Central memory CD8-positive, alpha-beta T cell (primary cell): ENCODE data around the gene ANGPTL2.

Experiments
- ATAC-seq: fragments of 150-1000 bp; cut with Tn5 transposase; replicated peaks from 2 replicates; pipeline ENCODE4 v1.10.0; 2022; ENCODE audit warnings: mild to moderate bottlenecking, moderate FRiP score, moderate number of reproducible peaks; ENCODE audit not compliant: poor library complexity, severe bottlenecking; ENCODE audit errors: extremely low read depth
- DNase-seq, 2 donors: peaks; one replicate each; pipeline ENCODE4 v3.0.0; 2021; ENCODE audit warnings: low spot score in 2 of 2
- H3K27ac Mint-ChIP-seq: one replicate; pipeline ENCODE4 v1.8.0; 2022; ENCODE audit warnings: low read depth, mild to moderate bottlenecking, moderate library complexity, mixed read lengths
- H3K27me3 Mint-ChIP-seq: one replicate; pipeline ENCODE4 v1.8.0; 2022; ENCODE audit warnings: mixed read lengths
- H3K36me3 Mint-ChIP-seq: one replicate; pipeline ENCODE4 v1.8.0; 2022; ENCODE audit warnings: mild to moderate bottlenecking, moderate library complexity, mixed read lengths; ENCODE audit not compliant: insufficient read depth
- H3K4me1 Mint-ChIP-seq: one replicate; pipeline ENCODE4 v1.8.0; 2022; ENCODE audit warnings: mixed read lengths
- H3K4me3 Mint-ChIP-seq: one replicate; pipeline ENCODE4 v1.8.0; 2022; ENCODE audit warnings: mild to moderate bottlenecking, moderate library complexity, mixed read lengths
- H3K9me3 Mint-ChIP-seq: one replicate; pipeline ENCODE4 v1.8.0; 2022; ENCODE audit warnings: mixed read lengths

Gene ANGPTL2

GRCh38 chr9:127047971-127048370, 74.5 kb downstream of the ANGPTL2 start:
- no peak for ATAC-seq
- H3K27ac Mint-ChIP-seq = peak overlapping the region; percentile 16

GRCh38 chr9:127045148-127045547, 77.3 kb downstream of the ANGPTL2 start:
- no peaks in the 10 kb centered on the region for H3K36me3 Mint-ChIP-seq
- peaks cover 24% of the 10 kb centered on the region for H3K4me1 Mint-ChIP-seq
- no peak overlapping the region for H3K4me3 Mint-ChIP-seq
- no peak overlapping the region for H3K27ac Mint-ChIP-seq
- no peaks in the 10 kb centered on the region for H3K27me3 Mint-ChIP-seq
- H3K9me3 Mint-ChIP-seq = no peaks in the 10 kb centered on the region
- ATAC-seq (no peak), DNase-seq (no peak)

More at GRCh38 chr9:127047971-127048370, 74.5 kb downstream of the ANGPTL2 start:
- no peak for DNase-seq
- H3K4me1 Mint-ChIP-seq = peaks cover 32% of the 10 kb centered on the region
- no peaks in the 10 kb centered on the region for H3K36me3 Mint-ChIP-seq
- no peaks in the 10 kb centered on the region for H3K9me3 Mint-ChIP-seq
- no peaks in the 10 kb centered on the region for H3K27me3 Mint-ChIP-seq
- H3K4me3 Mint-ChIP-seq = peak overlapping the region; percentile 12

GRCh38 chr9:127039492-127039891, 82.9 kb downstream of the ANGPTL2 start:
- H3K27ac Mint-ChIP-seq = no peak overlapping the region
- no peaks in the 10 kb centered on the region for H3K4me1 Mint-ChIP-seq
- no peaks in the 10 kb centered on the region for H3K36me3 Mint-ChIP-seq
- no peaks in the 10 kb centered on the region for H3K27me3 Mint-ChIP-seq
- ATAC-seq (no peak), DNase-seq (no peak)
- H3K4me3 Mint-ChIP-seq = no peak overlapping the region
- no peaks in the 10 kb centered on the region for H3K9me3 Mint-ChIP-seq

- Mint-ChIP-seq H3K4me3 (no peak overlapping the region), H3K36me3 (no peaks in the 10 kb centered on the region), H3K27me3 (no peaks in the 10 kb centered on the region), H3K9me3 (no peaks in the 10 kb centered on the region), H3K27ac (no peak overlapping the region), H3K4me1 (no peaks in the 10 kb centered on the region)
- no peak for ATAC-seq
- DNase-seq = no peak
These were observed 83.9 kb downstream of the ANGPTL2 start for GRCh38 chr9:127038531-127038930.
